GM21381 (cell line): ENCODE measurements around the gene SIK1.

Experiments
- ATAC-seq: cut with Tn5 transposase; IDR thresholded peaks from one replicate; pipeline ENCODE4 v1.9.1; 2021; ENCODE audit warnings: mild to moderate bottlenecking, moderate library complexity; ENCODE audit not compliant: unreplicated experiment

The SIK1 gene

DNA sequence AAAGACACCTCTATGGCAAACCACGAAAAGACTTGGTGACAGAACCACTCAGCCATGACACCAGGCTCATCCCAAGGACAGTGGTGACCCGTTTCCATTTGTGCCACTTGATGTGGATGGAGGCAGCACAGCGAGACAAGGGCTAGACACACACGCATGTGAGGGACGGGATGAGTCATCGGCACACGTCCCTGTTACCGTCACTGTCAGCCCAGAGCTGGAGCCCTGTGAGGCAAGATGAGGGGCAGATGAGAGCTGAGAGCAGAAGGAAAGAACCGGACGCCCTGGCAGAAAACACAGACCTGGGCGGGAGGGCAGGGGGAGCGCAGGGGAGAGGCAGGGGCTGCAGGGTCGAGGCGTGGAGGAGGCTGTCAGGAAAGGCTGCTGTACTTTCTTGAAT lies 57.8 kb downstream of the SIK1 start:
- no peak for ATAC-seq

DNA sequence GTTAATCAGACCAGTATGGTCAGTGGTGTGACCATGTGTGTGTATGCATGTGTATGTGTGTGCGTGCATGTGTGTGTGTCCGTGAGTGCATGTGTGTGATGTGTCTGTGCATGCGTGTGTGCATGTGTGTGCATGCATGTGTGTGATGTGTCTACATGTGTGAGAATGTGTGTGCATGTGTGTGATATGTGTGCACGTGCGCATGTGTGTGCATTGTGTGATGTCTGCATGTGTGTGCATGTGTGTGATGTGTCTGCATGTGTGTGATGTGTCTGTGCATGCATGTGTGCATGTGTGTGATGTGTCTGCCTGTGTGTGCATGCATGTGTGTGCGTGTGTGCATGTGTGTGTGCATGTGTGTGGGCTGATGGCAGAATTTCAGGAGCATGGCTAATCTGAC lies 58.2 kb downstream of the SIK1 start:
- no peak for ATAC-seq

DNA sequence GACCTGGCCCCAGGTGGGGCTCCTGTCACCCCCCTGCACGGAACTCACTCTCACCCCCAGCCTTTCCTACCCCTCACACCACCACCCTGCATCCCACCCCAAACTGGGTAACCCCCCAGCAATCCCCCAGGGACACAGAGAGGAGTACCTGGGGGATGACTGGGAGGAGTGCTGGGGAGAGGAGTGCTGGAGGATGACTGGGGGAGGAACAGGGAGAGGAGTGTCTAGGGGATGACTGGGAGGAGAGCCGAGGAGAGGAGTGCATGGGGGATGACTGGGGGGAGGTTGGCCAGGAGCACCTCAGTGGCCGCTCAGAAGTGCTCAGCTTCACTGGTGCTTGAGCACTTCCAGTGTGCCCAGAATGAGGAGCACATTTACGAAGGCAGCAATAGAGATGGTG lies 59.1 kb downstream of the SIK1 start:
- ATAC-seq, result no peak

DNA sequence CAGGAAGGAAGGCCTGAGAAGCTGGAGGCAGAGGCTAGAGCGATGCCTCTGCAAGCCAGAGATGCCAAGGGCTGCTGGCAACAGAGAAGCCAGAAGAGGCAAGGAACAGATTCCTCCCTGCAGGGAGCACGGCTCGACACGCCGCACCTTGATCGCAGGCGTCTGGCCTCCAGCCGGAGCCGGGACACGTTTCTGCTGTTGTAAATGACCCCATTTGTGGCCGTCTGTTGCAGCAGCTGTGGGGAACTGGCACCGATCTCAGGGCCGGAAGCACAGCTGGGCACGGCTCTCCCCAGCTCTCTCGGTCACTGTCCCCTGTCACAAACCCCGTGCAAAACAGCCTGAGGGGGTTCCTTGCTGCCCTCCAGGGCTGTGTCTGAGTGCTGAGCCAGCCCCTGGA lies 59.6 kb downstream of the SIK1 start:
- no peak for ATAC-seq

DNA sequence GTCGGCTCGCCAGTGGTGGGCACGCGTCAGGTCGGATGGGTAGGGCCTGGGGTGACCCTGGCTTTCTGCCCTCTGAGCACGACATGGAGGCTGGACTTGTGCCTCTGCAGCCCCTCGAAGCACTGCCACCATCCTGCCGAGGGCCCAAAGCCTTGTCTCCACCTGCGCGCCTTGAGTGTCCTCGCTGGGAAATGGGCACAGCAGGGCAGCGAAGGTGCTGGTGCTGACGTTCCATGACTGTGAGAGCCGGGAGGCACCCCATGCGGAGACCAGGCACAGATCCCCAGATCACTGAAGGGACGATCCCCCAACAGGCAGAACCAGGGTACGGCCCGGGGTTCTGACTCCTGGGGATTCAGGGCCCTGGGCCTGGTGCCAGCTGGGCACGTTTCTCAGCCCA lies 60.3 kb downstream of the SIK1 start:
- ATAC-seq, result no peak

DNA sequence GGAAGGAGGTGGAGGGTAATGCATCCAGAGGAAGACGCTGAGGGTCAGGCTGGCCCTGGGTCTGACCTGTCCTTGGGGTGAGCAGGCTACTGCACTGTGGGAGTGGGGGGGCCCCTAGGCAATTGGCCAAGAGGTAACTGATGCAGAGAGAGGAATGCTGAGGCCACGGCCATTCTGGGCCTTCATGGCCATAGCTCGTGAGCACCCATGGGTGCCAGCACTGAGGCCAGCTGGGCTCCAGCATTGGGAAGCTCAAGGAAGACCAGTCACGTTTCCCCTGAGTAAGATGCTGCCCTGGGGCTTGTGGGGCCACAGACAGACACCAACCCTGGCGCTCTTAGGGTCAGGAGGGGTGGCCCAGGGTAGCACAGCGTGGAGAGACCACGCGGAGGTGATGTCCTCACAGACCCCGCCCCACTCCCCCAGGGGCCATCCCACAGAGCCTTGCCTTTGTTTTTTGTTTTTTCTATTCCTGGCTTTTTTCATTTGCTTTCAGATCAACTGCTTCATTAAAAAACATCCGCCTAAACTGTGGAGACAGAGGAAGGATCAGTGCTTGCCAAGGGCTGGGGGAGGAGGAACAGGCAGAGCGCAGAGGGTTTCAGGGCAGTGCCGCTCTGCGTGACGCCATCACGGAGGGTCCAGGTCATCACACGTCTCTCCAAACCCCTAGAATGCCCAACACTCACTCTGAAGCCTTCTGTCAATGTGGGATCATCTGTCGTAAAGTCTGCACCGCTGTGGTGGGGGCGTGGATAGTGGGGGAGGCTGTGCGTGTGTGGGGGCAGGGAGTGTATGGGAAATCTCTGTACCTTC lies 61.1 kb downstream of the SIK1 start:
- ATAC-seq, result no peak

DNA sequence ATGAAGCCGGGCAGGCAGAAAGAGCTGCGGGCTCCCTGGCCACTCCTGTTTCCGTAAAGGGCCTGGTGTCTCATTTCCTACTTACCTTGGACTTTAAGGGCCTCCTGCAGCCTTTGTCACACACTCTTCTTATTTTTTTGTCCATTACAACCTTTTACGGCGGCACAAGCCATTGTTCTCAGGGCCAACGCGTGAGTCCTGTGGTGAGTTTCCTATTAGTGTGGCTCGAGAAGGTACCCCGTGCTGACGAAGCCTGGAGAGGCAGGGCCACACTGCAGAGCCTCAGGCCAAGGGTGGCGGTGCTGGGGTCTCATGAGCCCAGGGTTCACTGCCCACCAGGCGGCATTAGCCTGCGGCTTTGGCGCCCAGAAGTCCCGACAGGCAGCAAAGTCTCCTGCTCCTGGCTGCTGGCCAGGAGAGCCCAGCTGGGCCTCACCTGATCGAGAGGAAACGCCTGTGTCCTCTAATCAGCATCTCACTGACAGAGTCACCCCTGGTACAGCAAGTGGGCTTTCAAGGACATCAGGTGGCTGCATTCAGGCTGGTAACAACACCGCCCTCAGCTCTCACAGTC lies 62.0 kb downstream of the SIK1 start:
- ATAC-seq, result no peak
